Ammon's horn (tissue), 1 donor: Measurements from ENCODE around the gene CMPK2.

ENCODE experiments used
- DNase-seq: peaks from one replicate; pipeline ENCODE4 v3.0.0-alpha.2; 2016; ENCODE audit warnings: low spot score

Gene CMPK2

DNA sequence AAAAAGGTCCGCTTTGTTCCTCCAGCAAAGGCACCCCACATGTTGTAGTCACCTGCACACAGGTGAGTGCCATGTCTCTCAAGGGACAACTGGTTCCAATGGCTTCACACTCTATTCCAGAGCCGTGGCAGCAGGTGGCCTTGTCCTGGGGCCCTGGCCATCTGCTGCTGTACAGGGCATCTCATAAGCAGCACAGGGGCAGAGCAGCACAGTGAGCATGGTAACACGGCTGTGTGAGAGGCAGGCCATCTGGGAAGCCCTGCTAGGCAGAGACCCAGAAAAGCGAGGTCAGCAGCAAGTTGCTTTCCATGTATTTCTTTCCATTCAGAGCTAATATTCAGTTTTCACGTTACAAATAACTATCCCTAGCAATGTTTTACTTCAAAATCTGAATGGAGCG, 54.7 kb downstream of the CMPK2 start:
- DNase-seq = no peak

DNA sequence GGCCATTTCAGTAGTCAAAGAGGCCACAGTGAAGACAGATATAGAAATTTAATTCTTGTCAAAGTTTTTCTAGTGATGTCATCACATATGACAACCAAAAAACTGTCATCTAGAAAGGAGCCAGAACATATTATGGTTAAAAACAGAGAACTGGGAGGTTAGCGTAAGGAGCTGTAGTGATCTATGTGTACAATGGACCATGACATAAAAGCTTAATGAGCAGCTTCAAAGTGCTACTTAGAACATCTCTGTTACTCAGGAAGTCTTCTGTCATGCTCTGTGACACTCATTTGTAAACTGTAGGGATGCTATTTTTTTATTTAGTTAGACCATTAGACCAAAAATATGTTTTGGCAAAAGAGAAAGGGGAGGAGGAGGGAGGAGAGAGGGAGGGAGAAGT, 57.3 kb downstream of the CMPK2 start:
- DNase-seq = no peak

DNA sequence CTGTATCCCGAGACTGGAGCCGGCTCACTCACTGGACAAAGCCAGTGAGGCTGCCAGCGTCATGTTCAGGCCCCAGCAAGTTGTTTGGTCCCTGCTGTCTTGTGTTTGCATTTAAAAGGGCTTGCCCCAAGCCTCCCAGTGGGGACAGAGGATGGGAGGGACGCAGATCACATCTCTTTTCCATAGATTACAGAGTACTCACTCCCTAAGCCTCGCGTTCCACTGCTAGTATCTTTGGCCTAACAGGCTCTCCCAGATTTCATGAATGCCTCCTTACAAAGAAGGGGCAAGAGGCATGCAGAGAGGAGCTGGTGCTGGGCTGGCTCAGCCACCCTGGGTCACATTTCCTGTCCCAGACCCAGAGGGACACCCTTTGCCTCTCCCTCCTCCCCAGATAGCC, 59.1 kb downstream of the CMPK2 start:
- no peak for DNase-seq

DNA sequence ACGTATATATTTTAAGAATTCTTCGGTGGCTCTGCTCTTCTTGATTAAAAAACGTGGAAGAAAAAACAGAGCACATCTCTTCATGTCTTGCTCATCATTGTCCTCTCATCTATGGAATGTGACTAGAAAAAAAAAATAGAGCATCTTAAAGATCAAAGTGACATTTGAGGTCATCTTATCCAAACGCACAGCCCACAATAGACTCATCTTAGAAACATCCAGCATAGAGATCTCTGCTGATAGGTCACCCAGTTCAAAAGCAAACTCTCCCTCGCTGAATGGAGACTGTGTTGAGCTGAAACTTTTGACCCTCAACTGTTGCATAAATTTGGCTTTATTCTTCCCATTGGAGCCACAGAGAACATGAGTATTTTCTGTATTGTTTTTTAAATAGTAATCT, 65.2 kb downstream of the CMPK2 start:
- no peak for DNase-seq
